Kasumi-1 (cell line): ENCODE measurements around the gene ZFHX3.

Experiments used
- DNase-seq, 2 experiments: peaks; one replicate each; lab custom pipeline; 2025; lab: John Stamatoyannopoulos, UW

ZFHX3 gene

GRCh38 chr16:72832621-72833248 lies 215.2 kb downstream of the ZFHX3 start:
- DNase-seq: peak; percentile 40 to 56

- DNase-seq: no peak
These were observed 217.8 kb downstream of the ZFHX3 start for GRCh38 chr16:72829846-72830775.

GRCh38 chr16:72827866-72828265 lies 220.1 kb downstream of the ZFHX3 start:
- no peak for DNase-seq

GRCh38 chr16:72825912-72826621 lies 221.9 kb downstream of the ZFHX3 start:
- no peak for DNase-seq

- DNase-seq: no peak
These were observed 223.2 kb downstream of the ZFHX3 start for GRCh38 chr16:72824761-72825160.

GRCh38 chr16:72824027-72824426 lies 223.9 kb downstream of the ZFHX3 start:
- no peak for DNase-seq

- no peak for DNase-seq
These were observed 226.6 kb downstream of the ZFHX3 start for GRCh38 chr16:72821185-72821950.

GRCh38 chr16:72819345-72819744 lies 228.6 kb downstream of the ZFHX3 start:
- no peak for DNase-seq

- DNase-seq: no peak
These were observed 229.6 kb downstream of the ZFHX3 start for GRCh38 chr16:72818236-72818845.

GRCh38 chr16:72815348-72816318 lies 232.3 kb downstream of the ZFHX3 start:
- no peak for DNase-seq

GRCh38 chr16:72814226-72814625 lies 233.7 kb downstream of the ZFHX3 start:
- no peak for DNase-seq

GRCh38 chr16:72812672-72813071 lies 235.3 kb downstream of the ZFHX3 start:
- no peak for DNase-seq

- DNase-seq: no peak
These were observed 236.1 kb downstream of the ZFHX3 start for GRCh38 chr16:72811876-72812275.

GRCh38 chr16:72811188-72811720 lies 236.7 kb downstream of the ZFHX3 start:
- no peak for DNase-seq

GRCh38 chr16:72810480-72810879 lies 237.4 kb downstream of the ZFHX3 start:
- no peak for DNase-seq

GRCh38 chr16:72809446-72809845 lies 238.5 kb downstream of the ZFHX3 start:
- no peak for DNase-seq

GRCh38 chr16:72808754-72809153 lies 239.2 kb downstream of the ZFHX3 start:
- DNase-seq: no peak

GRCh38 chr16:72807245-72807644 lies 240.7 kb downstream of the ZFHX3 start:
- no peak for DNase-seq

- DNase-seq: no peak
These were observed 242.4 kb downstream of the ZFHX3 start for GRCh38 chr16:72805486-72805885.
